ENCODE data around the gene DGCR2.

Gene DGCR2

GRCh38 chr22:19146215-19146968 lies 24.2 kb upstream of the DGCR2 start:
- no peak for DNase-seq

- no peak for DNase-seq
Measured at GRCh38 chr22:19143967-19144400, 21.8 kb upstream of the DGCR2 start.

GRCh38 chr22:19143212-19143611 lies 21.0 kb upstream of the DGCR2 start:
- no peak for DNase-seq

- no peak for DNase-seq
Measured at GRCh38 chr22:19142394-19142793, 20.2 kb upstream of the DGCR2 start.

- no peak for DNase-seq
Measured at GRCh38 chr22:19139974-19140373, 17.8 kb upstream of the DGCR2 start.

GRCh38 chr22:19139001-19139356 lies 16.8 kb upstream of the DGCR2 start:
- DNase-seq = no peak

- no peak for DNase-seq
Measured at GRCh38 chr22:19138217-19139000, 16.2 kb upstream of the DGCR2 start.

GRCh38 chr22:19137384-19138216 lies 15.4 kb upstream of the DGCR2 start:
- DNase-seq = no peak

GRCh38 chr22:19136915-19137314 lies 14.7 kb upstream of the DGCR2 start:
- DNase-seq = no peak

- no peak for DNase-seq
Measured at GRCh38 chr22:19134874-19135273, 12.7 kb upstream of the DGCR2 start.

- DNase-seq = no peak
Measured at GRCh38 chr22:19134176-19134831, 12.1 kb upstream of the DGCR2 start.

- no peak for DNase-seq
Measured at GRCh38 chr22:19133561-19133960, 11.3 kb upstream of the DGCR2 start.

- no peak for DNase-seq
Measured at GRCh38 chr22:19132693-19133400, 10.6 kb upstream of the DGCR2 start.

- no peak for DNase-seq
Measured at GRCh38 chr22:19132153-19132552, 9.9 kb upstream of the DGCR2 start.

- no peak for DNase-seq
Measured at GRCh38 chr22:19131685-19132015, 9.4 kb upstream of the DGCR2 start.

GRCh38 chr22:19130959-19131684 lies 8.9 kb upstream of the DGCR2 start, which contains the start of gene TSSK2:
Gene TSSK2, plus strand, starts transcription at chr22:19131308. Its CDS starts 92 bp downstream, at chr22:19131400.
- no peak for DNase-seq

GRCh38 chr22:19129871-19130270 lies 7.7 kb upstream of the DGCR2 start:
- DNase-seq = no peak

- DNase-seq = no peak
Measured at GRCh38 chr22:19128946-19129727, 6.9 kb upstream of the DGCR2 start.

GRCh38 chr22:19128009-19128401 lies 5.8 kb upstream of the DGCR2 start:
- no peak for DNase-seq

GRCh38 chr22:19127329-19128008 lies 5.3 kb upstream of the DGCR2 start:
- no peak for DNase-seq
